Measurements from ENCODE around the gene LRP11. TPM values are rescaled to one million over a fixed set of nuclear protein-coding genes. Genes with fewer than 3 reads are reported as not detected.

LRP11 gene
- total RNA-seq, 1 donor from 2014 or later, result 54.5 TPM

- no peak for DNase-seq (ENCODE audit: low read depth)
- no peak for TF ChIP-seq CTCF (conservative IDR thresholded peaks at IDR 0.05; ENCODE audit: low read depth, low read length)
- H3K4me3 ChIP-seq (ENCODE audit: low read depth, low read length), result no peak overlapping the region
Observed at GRCh38 chr6:149907317-149907716, 43.2 kb upstream of the LRP11 start.

GRCh38 chr6:149906405-149906804 lies 42.2 kb upstream of the LRP11 start:
- no peak for TF ChIP-seq CTCF (conservative IDR thresholded peaks at IDR 0.05; ENCODE audit: low read depth, low read length)

GRCh38 chr6:149905911-149906371 lies 41.8 kb upstream of the LRP11 start:
- DNase-seq (ENCODE audit: low read depth), result no peak
- TF ChIP-seq CTCF (conservative IDR thresholded peaks at IDR 0.05; ENCODE audit: low read depth, low read length), result no peak
- no peak overlapping the region for H3K4me3 ChIP-seq (ENCODE audit: low read depth, low read length)

More at GRCh38 chr6:149906405-149906804, 42.2 kb upstream of the LRP11 start:
- H3K4me3 ChIP-seq (ENCODE audit: low read depth, low read length), result no peak overlapping the region
- no peak for DNase-seq (ENCODE audit: low read depth)

GRCh38 chr6:149905371-149905910 lies 41.3 kb upstream of the LRP11 start:
- no peak for DNase-seq (ENCODE audit: low read depth)

GRCh38 chr6:149904661-149905370 lies 40.7 kb upstream of the LRP11 start:
- no peak overlapping the region for H3K4me3 ChIP-seq (ENCODE audit: low read depth, low read length)
- no peak for DNase-seq (ENCODE audit: low read depth)
- TF ChIP-seq CTCF (conservative IDR thresholded peaks at IDR 0.05; ENCODE audit: low read depth, low read length), result no peak

More at GRCh38 chr6:149905371-149905910, 41.3 kb upstream of the LRP11 start:
- TF ChIP-seq CTCF (conservative IDR thresholded peaks at IDR 0.05; ENCODE audit: low read depth, low read length), result no peak
- no peak overlapping the region for H3K4me3 ChIP-seq (ENCODE audit: low read depth, low read length)

- no peak overlapping the region for H3K4me3 ChIP-seq (ENCODE audit: low read depth, low read length)
- no peak for TF ChIP-seq CTCF (conservative IDR thresholded peaks at IDR 0.05; ENCODE audit: low read depth, low read length)
- DNase-seq (ENCODE audit: low read depth), result no peak
Observed at GRCh38 chr6:149903938-149904611, 39.9 kb upstream of the LRP11 start.
